T47D (cell line): ENCODE measurements around the gene ACTN4.
A peak's percentile ranks its signal among the peaks of the same experiment; 100 is the strongest.

Experiments
- DNase-seq, 2 experiments: peaks; one replicate each; pipeline versions ENCODE4 v3.0.0 to v3.0.0-alpha.2; 2011 to 2012; ENCODE audit warnings: low read depth in 1 of 2, low spot score in 1 of 2
- JUND ChIP-seq: IDR thresholded peaks from 2 replicates; pipeline ENCODE4 v1.6.1; 2012; ENCODE audit warnings: low read depth
- in situ Hi-C: cut with HindIII; loops from 2 replicates; pipeline ENCODE4 v1.10.0; 2016; ENCODE audit warnings: low sequenced_read_pairs, low pct_unique_long_range_greater_than_20kb

ACTN4 gene

DNA sequence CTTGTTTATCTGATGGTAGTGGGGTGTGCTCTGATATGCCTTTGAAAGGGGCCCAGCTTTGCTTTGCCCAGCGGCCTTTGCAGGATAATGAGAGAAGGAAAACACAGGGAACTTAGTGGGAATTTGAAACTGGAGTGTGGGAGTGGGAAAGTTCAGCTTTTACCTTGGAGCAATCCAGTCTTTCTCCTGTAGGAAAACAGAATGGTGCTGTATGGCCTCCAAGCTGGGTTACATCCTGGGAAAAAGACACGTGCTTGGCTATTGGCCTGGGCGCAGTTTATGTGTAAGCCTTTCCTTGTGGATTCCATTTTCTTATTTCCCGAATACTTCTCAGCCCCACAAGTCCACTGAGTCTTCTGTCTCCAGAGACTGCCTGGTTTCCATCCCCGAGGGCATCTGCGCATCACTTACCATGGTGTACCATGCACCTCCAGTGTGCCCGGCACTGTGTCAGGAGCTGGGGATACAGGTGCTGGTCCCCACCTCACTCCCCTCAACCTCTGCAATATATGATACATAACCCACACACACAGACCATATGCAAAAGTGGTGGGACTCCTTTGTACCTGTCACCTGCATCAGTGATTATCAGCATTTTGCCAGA is 31.5 kb downstream of the ACTN4 start:
- TF ChIP-seq JUND = no peak
- in situ Hi-C loops = no loop called here
- DNase-seq = no peak

DNA sequence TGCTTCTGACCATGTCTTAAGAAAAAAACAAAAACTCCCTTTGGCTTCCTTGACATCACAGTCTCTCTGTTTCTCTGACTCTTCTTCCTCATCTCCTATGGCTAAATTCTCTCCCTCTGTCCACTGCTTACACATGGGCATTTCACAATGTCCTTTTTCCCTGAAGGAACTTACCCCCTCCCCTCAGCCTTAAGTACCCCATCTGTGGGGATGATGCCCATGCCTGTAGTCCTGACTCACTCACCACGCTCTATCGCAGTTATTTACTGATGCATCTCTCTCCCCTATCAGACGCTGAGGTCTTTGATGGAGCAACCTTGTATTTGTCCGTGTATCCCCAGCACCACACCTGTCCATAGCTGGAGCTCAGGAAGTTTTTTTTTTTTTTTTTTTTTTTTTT is 32.4 kb downstream of the ACTN4 start:
- in situ Hi-C loops = no loop called here
- DNase-seq = no peak
- TF ChIP-seq JUND = no peak

DNA sequence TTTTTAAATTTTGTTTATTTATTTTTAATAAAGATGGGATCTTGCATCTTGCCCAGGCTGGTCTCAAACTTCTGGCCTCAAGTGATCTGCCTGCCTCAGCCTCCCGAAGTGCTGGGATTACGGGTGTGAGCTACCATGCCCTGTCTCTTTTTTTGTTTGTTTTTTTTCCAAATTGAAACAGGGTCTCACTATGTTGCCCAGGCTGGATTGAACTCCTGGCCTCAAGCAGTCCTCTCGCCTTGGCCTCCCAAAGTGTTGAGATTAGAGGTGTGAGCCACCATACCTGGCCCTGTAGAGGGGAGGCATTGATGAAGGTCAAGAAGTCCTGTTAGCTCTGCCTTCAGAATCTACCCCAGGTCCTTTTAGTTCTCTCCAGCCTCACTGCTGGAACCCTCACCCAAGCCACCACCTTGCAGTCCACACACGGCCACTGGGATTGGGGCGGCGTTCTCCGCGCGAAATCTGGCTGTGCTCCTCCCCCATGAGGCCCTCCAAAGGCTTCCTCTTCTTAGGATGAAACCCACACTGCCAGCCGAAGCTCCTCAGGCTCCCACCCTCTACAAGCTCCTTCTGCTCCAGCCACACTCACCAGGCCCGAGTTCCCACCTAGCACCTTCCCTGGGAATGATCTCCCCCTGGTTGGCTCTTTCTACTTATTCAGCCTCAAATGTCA is 34.9 kb downstream of the ACTN4 start:
- in situ Hi-C loops = no loop called here
- no peak for TF ChIP-seq JUND
- no peak for DNase-seq

DNA sequence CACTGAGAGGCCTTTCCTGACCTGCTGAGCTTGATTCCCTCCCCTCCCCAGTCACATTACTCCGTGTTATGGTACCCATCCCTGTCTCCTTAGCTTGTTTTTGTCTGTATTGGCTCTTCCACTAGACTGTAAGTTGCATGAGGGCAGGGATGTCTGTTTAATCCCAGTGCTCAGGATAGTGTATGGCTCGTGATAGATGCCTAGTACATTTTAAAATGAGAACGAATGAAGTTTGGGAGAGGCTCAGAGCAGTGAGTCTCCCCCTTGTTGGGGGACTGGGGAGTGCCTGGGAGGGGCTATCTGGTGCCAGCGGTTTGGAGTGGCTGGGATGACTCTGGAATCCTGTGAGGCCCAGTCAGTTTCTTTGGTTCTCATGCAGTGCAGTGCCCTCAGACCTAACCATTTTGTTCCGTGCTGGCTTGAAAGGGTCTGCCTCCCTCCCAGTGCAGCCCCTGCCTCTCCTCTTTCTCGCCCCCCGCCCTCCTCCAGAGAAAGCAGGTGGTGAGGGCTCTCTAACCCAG is 35.5 kb downstream of the ACTN4 start:
- TF ChIP-seq JUND = no peak
- in situ Hi-C loops = no loop called here
- DNase-seq = no peak

DNA sequence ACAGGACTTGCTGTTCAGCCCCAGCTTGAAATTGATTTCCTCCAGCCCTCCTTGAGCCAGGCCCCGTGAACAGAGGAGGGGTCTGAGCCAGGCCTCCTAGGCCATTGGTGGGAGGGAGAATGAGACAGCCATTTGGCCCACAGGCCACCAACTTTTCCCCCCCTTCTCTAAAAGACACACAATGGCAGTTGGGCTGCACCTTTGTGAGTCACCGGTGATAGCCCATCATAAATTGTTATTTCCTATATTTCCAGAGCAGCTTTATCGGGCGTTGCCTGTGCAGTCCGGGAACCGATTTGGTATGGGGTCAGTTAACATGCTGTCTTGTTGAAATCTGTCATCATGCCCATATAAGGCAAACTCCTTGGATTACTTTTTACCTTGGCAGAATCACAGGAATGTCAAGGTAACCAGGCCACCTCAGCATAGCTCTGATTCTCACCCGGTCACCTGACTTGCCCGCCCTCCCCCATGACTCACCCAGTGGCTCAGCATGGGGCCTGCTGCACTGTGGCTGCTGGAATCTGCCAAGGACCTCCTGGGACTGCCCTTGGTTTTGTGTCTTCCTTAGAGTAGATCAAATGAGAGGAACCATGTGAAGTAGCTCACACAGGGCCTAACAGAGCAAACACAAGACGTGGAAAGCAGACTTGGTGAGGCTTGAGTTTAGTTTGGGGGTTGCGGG is 36.1 kb downstream of the ACTN4 start:
- in situ Hi-C loops = no loop called here
- TF ChIP-seq JUND = peak; percentile 52; the same call in 1 of the 2 replicates
- peak; percentile 43 to 88 for DNase-seq

DNA sequence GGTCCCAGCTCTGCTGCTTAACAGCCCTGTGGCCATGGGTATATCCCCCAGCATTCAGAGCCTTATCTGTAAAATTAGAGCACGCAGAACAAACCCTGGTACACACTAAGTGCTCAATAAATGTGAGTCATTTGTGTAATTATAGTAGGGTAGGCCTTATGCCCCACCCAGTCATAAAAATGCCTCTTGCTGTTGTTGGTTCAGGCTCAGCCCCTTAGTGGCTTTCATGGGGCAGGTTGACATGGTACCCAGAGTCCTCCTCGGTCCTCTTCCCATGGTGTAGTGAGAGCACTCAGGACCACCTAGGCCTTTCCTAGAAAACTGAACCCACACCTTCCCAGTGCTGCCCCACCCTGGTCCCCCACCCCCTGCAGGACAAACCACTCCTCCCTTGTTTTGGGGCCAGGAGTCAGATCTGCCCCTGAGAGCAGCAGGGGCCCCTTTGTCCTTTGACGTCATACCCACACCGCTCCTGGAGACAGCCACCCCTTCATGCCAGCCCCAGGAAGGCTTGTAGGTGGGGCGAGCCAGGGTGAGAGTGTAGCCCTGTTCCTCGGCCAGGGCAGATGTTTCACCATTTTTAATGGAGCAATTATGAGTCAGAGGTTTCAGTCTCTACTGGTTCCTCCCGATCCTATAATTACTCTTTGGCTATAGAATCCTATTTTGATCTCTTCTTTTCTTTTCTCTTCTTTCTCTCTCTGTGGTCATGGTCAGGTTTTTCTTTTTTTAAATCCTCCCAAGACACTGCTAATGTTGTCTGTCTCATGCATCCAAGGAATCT is 36.8 kb downstream of the ACTN4 start:
- no peak for TF ChIP-seq JUND
- in situ Hi-C loops = no loop called here
- no peak for DNase-seq

DNA sequence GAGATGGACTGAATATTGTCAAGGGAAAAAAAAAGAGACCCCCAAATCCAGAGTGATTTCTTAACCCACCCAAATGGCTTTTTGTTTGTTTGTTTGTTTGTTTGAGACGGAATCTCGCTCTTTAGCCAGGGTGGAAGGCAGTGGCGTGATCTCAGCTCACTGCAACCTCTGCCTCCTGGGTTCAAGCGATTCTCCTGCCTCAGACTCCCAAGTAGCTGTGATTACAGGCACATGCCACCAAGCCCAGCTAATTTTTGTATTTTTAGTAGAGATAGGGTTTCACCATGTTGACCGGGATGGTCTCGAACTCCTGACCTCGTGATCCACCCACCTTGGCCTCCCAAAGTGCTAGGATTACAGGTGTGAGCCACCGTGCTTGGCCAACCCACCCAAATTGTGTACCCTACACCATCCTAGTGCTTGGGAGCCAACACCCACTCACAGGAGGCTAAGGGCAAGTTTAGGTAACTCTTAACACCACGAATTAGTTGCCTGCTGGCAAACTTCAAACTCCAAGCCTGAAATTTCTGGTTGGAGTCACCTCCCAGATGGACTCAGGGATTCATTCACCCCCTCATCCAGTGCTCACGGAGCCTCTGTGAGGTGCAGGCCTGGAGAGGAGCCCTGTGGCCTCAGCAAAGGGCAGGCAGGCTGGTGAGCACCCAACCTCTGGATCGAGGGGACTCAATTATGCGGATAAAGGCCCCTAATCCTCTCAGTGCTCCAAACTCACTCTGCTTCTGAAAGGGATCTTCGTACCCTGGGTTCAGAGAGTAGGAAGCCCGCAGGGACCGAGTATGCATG is 37.6 kb downstream of the ACTN4 start:
- DNase-seq = no peak
- in situ Hi-C loops = no loop called here
- no peak for TF ChIP-seq JUND

DNA sequence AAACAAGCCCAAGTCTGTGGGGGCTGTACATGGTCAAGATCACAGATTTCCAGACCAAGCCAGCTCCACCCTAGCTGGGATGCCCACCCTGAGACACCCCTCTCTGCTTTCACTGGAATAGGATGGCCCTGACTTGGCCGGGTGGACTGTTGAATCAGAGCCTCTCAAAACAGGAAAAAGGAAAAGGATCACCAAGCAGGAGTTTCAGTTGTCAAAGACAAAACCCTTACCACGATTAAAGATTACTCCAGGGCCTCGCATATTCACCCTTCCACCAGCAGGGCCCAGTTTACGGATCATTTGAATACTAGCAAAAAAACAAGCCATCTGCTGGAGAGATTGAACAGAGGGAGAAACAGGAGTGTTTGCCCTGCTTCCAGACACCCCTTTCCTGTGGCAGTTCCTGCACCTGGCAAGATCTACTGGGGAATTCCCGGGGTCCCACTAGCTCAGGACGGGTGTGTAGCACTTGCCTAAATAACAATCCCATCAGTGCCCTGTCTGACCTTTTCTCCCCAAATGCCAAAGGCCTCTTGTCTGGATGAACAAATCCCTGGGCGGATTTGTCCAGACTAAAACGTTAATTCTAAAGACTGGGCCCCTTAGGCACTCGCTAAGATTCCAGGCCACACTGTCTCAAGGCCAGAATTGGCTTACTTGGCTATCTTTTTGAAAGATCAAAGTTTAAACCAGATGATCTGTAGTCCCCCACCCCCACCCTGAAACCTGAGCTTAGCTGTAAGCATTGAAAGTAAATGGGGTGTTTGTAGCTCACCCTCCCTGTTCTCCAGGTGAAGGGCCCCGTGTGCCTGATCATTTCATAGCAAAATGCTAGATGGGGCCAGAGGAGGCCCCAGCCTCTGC is 38.4 kb downstream of the ACTN4 start:
- no peak for TF ChIP-seq JUND
- peak in 1 of 2 experiments; percentile 60 for DNase-seq
- in situ Hi-C loops = no loop called here

DNA sequence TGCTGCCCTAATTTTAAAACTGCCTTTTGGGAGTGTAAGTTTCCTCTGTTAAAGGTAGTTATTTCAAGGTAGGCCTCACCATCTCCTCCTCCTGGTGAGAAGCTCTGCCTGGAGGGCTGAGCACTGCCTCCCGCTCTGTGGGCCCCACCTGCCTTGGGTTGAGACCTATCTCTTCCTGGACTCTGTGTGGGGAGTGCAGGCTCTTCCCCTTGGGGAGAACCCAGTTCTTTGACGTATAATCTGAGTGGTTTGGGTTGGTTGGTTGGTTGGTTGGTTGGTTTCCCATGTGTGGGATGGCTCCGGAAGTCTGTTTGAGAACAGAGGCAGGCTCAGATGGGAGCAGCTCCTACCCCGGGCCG is 39.1 kb downstream of the ACTN4 start:
- TF ChIP-seq JUND = no peak
- in situ Hi-C loops = no loop called here
- DNase-seq = no peak

DNA sequence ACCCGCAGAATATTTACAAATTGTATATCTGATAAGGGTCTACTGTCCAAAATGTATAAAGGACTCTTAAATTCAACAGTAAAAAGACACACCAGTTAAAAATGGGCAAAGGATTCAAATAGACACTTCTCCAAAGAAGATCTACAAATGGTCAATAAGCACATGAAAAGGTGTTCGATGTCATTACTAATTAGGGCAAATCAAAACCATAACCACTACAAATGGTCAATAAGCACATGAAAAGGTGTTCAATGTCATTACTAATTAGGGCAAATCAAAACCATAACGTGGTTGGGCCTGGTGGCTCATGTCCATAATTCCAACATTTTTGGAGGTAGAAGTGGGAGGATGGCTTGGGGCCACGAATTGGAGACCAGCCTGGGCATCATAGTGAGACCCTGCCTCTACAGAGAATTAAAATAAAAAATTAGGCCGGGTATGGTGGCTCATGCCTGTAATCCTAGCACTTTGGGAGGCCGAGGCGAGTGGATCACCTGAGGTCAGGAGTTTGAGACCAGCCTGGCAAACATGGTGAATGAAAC is 40.5 kb downstream of the ACTN4 start:
- DNase-seq = no peak
- in situ Hi-C loops = no loop called here
- TF ChIP-seq JUND = no peak

DNA sequence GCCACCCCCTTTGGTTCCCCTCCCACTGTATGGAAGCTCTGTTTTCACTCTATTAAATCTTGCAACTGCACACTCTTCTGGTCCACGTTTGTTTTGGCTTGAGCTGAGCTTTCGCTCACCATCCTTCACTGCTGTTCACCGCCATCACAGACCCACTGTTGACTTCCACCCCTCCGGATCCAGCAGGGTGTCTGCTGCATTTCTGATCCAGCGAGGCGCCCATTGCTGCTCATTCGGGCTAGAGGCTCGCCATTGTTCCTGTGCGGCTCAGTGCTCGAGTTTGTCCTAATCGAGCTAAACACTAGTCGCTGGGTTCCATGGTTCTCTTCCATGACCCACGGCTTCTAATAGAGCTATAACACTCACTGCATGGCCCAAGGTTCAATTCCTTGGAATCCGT is 42.7 kb downstream of the ACTN4 start:
- in situ Hi-C loops = no loop called here
- DNase-seq = no peak
- no peak for TF ChIP-seq JUND
